ENCODE data around the gene AGK.
"Not testable (repeated sequence)": the region's sequence is repeated elsewhere in the genome, so short reads cannot be mapped to it uniquely, and the experiment has no call there.

DNA sequence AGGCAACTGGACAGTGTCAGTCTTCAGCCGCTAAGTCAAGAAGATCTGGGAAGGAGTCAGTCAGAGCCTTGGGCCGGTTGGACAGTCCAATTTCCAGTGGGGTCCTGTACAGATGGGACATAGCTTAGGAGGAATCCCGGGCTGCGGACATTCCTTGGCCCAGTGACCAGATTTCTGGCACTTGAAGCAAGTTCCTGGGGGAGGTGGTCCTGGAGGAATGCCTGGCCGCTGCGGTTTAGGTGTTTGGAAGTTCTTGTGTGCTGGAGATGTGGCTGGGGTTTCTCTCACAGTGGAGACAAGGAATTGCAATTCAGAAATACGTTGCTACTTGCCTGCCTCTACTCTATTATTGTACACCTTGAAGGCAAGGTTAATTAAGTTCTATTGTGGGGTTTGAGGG lies 30.9 kb downstream of the AGK start:
- TF ChIP-seq, protein P1, sequence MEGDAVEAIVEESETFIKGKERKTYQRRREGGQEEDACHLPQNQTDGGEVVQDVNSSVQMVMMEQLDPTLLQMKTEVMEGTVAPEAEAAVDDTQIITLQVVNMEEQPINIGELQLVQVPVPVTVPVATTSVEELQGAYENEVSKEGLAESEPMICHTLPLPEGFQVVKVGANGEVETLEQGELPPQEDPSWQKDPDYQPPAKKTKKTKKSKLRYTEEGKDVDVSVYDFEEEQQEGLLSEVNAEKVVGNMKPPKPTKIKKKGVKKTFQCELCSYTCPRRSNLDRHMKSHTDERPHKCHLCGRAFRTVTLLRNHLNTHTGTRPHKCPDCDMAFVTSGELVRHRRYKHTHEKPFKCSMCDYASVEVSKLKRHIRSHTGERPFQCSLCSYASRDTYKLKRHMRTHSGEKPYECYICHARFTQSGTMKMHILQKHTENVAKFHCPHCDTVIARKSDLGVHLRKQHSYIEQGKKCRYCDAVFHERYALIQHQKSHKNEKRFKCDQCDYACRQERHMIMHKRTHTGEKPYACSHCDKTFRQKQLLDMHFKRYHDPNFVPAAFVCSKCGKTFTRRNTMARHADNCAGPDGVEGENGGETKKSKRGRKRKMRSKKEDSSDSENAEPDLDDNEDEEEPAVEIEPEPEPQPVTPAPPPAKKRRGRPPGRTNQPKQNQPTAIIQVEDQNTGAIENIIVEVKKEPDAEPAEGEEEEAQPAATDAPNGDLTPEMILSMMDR (conservative IDR thresholded peaks at IDR 0.05; ENCODE audit: low read depth in 2 of 2), result not testable (repeated sequence)
- TF ChIP-seq ETS1 (IDR thresholded peaks at IDR 0.05); EZH2 (IDR thresholded peaks at IDR 0.05; ENCODE audit: low read depth, unreplicated experiment); EZH2phosphoT487 (IDR thresholded peaks at IDR 0.05; ENCODE audit: unreplicated experiment); CREB1 (CRISPR knock-in tag; IDR thresholded peaks at IDR 0.05; ENCODE audit: low read depth): not testable (repeated sequence)
